ENCODE results near the gene NEK1.

NEK1 gene

GRCh38 chr4:169652535-169652934, 40.2 kb upstream of the NEK1 start:
- H3K9me3 ChIP-seq (ENCODE audit: control insufficient read depth in 2 of 2, low read length in 2 of 2): no peaks in the 10 kb centered on the region
- H3K4me1 ChIP-seq (ENCODE audit: control insufficient read depth, insufficient read depth, low read length): no peaks in the 10 kb centered on the region
- no peak overlapping the region for H3K9ac ChIP-seq (ENCODE audit: low read length in 2 of 2)
- H3K27me3 ChIP-seq (ENCODE audit: control insufficient read depth in 1 of 2, insufficient read depth in 2 of 2, low read length in 2 of 2): no peaks in the 10 kb centered on the region
- no peaks in the 10 kb centered on the region for H3K36me3 ChIP-seq (ENCODE audit: control insufficient read depth in 2 of 2, insufficient read depth in 2 of 2, low read length in 2 of 2)
- H3K4me3 ChIP-seq (ENCODE audit: low read length in 2 of 2): no peak overlapping the region
- no peak overlapping the region for H3K27ac ChIP-seq (ENCODE audit: low read length)

DNA sequence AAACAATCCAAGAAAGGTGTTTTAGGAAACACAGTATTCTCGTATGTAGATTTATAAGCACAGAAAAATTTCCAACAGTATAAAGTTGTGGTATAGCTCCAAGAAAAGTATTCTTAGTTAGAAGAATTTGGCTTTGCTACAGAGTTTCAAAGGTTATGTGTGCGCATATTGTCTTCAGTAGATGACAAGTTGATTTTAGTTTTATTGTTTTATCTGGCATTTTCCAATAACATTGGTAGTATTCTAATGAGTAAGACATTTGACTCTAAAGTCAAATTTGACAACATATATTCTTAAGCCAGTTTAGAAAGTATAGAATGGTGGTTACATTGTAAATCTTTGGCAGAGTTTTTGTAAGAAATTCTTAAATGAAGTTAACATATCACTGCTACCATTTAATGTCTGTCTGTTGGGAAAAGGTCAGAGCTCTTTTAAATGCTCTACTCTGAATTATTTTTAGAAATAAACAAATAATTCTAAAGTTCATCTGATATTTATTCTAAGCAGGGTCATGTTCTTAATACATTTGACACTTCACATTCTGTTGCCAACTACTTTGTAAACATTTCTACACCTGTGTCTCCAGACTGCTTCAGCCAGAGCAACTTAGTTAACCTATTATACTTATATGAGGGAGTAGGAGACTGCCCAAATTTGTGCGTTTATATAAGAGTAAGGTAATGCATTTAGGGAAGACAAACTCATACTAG, 38.0 kb upstream of the NEK1 start:
- no peak overlapping the region for H3K27ac ChIP-seq (ENCODE audit: low read length)
- H3K9ac ChIP-seq (ENCODE audit: low read length in 2 of 2): no peak overlapping the region
- no peaks in the 10 kb centered on the region for H3K4me1 ChIP-seq (ENCODE audit: control insufficient read depth, insufficient read depth, low read length)

GRCh38 chr4:169649545-169650226, 37.3 kb upstream of the NEK1 start:
- H3K4me3 ChIP-seq (ENCODE audit: low read length in 2 of 2): no peak overlapping the region
- no peaks in the 10 kb centered on the region for H3K27me3 ChIP-seq (ENCODE audit: control insufficient read depth in 1 of 2, insufficient read depth in 2 of 2, low read length in 2 of 2)
- H3K4me1 ChIP-seq (ENCODE audit: control insufficient read depth, insufficient read depth, low read length): no peaks in the 10 kb centered on the region
- H3K9me3 ChIP-seq (ENCODE audit: control insufficient read depth in 2 of 2, low read length in 2 of 2): no peaks in the 10 kb centered on the region
- H3K9ac ChIP-seq (ENCODE audit: low read length in 2 of 2): no peak overlapping the region
- no peak overlapping the region for H3K27ac ChIP-seq (ENCODE audit: low read length)
- H3K36me3 ChIP-seq (ENCODE audit: control insufficient read depth in 2 of 2, insufficient read depth in 2 of 2, low read length in 2 of 2): no peaks in the 10 kb centered on the region

More for the DNA sequence above, 38.0 kb upstream of the NEK1 start:
- H3K27me3 ChIP-seq (ENCODE audit: control insufficient read depth in 1 of 2, insufficient read depth in 2 of 2, low read length in 2 of 2): no peaks in the 10 kb centered on the region
- no peaks in the 10 kb centered on the region for H3K36me3 ChIP-seq (ENCODE audit: control insufficient read depth in 2 of 2, insufficient read depth in 2 of 2, low read length in 2 of 2)
- H3K9me3 ChIP-seq (ENCODE audit: control insufficient read depth in 2 of 2, low read length in 2 of 2): no peaks in the 10 kb centered on the region
- H3K4me3 ChIP-seq (ENCODE audit: low read length in 2 of 2): no peak overlapping the region

GRCh38 chr4:169645627-169646026, 33.2 kb upstream of the NEK1 start:
- H3K9me3 ChIP-seq (ENCODE audit: control insufficient read depth in 2 of 2, low read length in 2 of 2): no peaks in the 10 kb centered on the region
- no peak overlapping the region for H3K9ac ChIP-seq (ENCODE audit: low read length in 2 of 2)
- H3K4me1 ChIP-seq (ENCODE audit: control insufficient read depth, insufficient read depth, low read length): no peaks in the 10 kb centered on the region
- no peak overlapping the region for H3K4me3 ChIP-seq (ENCODE audit: low read length in 2 of 2)
- no peaks in the 10 kb centered on the region for H3K27me3 ChIP-seq (ENCODE audit: control insufficient read depth in 1 of 2, insufficient read depth in 2 of 2, low read length in 2 of 2)
- no peak overlapping the region for H3K27ac ChIP-seq (ENCODE audit: low read length)
- no peaks in the 10 kb centered on the region for H3K36me3 ChIP-seq (ENCODE audit: control insufficient read depth in 2 of 2, insufficient read depth in 2 of 2, low read length in 2 of 2)

GRCh38 chr4:169644802-169645201, 32.4 kb upstream of the NEK1 start:
- H3K4me3 ChIP-seq (ENCODE audit: low read length in 2 of 2): no peak overlapping the region
- H3K27me3 ChIP-seq (ENCODE audit: control insufficient read depth in 1 of 2, insufficient read depth in 2 of 2, low read length in 2 of 2): no peaks in the 10 kb centered on the region
- no peak overlapping the region for H3K9ac ChIP-seq (ENCODE audit: low read length in 2 of 2)
- H3K4me1 ChIP-seq (ENCODE audit: control insufficient read depth, insufficient read depth, low read length): no peaks in the 10 kb centered on the region
- no peaks in the 10 kb centered on the region for H3K9me3 ChIP-seq (ENCODE audit: control insufficient read depth in 2 of 2, low read length in 2 of 2)
- H3K36me3 ChIP-seq (ENCODE audit: control insufficient read depth in 2 of 2, insufficient read depth in 2 of 2, low read length in 2 of 2): no peaks in the 10 kb centered on the region
- no peak overlapping the region for H3K27ac ChIP-seq (ENCODE audit: low read length)

GRCh38 chr4:169640261-169640870, 28.0 kb upstream of the NEK1 start:
- Histone ChIP-seq H3K4me3 (ENCODE audit: low read length in 2 of 2) (no peak overlapping the region), H3K27me3 (ENCODE audit: control insufficient read depth in 1 of 2, insufficient read depth in 2 of 2, low read length in 2 of 2) (no peaks in the 10 kb centered on the region), H3K9ac (ENCODE audit: low read length in 2 of 2) (no peak overlapping the region), H3K27ac (ENCODE audit: low read length) (no peak overlapping the region), H3K36me3 (ENCODE audit: control insufficient read depth in 2 of 2, insufficient read depth in 2 of 2, low read length in 2 of 2) (peaks cover 0 to 3% of the 10 kb centered on the region in 2 donors), H3K9me3 (ENCODE audit: control insufficient read depth in 2 of 2, low read length in 2 of 2) (no peaks in the 10 kb centered on the region), H3K4me1 (ENCODE audit: control insufficient read depth, insufficient read depth, low read length) (no peaks in the 10 kb centered on the region)

DNA sequence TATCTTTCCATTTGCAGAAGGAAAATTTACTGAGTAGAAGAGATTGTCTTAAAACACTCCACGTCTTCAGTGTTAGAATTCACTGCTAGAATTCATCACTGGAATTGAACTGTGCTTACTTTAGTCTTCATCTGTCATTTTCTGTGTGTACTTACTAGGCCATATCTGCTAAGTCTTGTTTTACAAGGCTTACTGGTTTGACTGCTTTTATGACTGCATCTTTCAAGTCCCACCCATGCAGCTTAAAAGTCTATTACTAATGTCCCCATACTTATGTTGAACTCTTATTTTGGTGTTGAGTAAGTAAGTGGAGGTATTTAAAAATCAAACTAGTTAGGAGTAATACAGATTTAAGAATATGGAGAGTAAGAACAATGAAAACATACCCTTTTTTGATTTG, 22.6 kb upstream of the NEK1 start:
- Histone ChIP-seq H3K4me3 (ENCODE audit: low read length in 2 of 2) (no peak overlapping the region), H3K4me1 (ENCODE audit: control insufficient read depth, insufficient read depth, low read length) (no peaks in the 10 kb centered on the region), H3K36me3 (ENCODE audit: control insufficient read depth in 2 of 2, insufficient read depth in 2 of 2, low read length in 2 of 2) (peaks cover 0 to 3% of the 10 kb centered on the region in 2 donors), H3K9me3 (ENCODE audit: control insufficient read depth in 2 of 2, low read length in 2 of 2) (no peaks in the 10 kb centered on the region), H3K9ac (ENCODE audit: low read length in 2 of 2) (no peak overlapping the region), H3K27me3 (ENCODE audit: control insufficient read depth in 1 of 2, insufficient read depth in 2 of 2, low read length in 2 of 2) (no peaks in the 10 kb centered on the region), H3K27ac (ENCODE audit: low read length) (no peak overlapping the region)

- Histone ChIP-seq H3K27ac (ENCODE audit: low read length) (no peak overlapping the region), H3K27me3 (ENCODE audit: control insufficient read depth in 1 of 2, insufficient read depth in 2 of 2, low read length in 2 of 2) (no peaks in the 10 kb centered on the region), H3K9me3 (ENCODE audit: control insufficient read depth in 2 of 2, low read length in 2 of 2) (no peaks in the 10 kb centered on the region), H3K36me3 (ENCODE audit: control insufficient read depth in 2 of 2, insufficient read depth in 2 of 2, low read length in 2 of 2) (no peaks in the 10 kb centered on the region), H3K4me3 (ENCODE audit: low read length in 2 of 2) (no peak overlapping the region), H3K9ac (ENCODE audit: low read length in 2 of 2) (no peak overlapping the region), H3K4me1 (ENCODE audit: control insufficient read depth, insufficient read depth, low read length) (no peaks in the 10 kb centered on the region)
These were observed 20.5 kb upstream of the NEK1 start for GRCh38 chr4:169632896-169633295.

GRCh38 chr4:169630069-169630468, 17.7 kb upstream of the NEK1 start:
- no peak overlapping the region for H3K4me3 ChIP-seq (ENCODE audit: low read length in 2 of 2)
- H3K27me3 ChIP-seq (ENCODE audit: control insufficient read depth in 1 of 2, insufficient read depth in 2 of 2, low read length in 2 of 2): no peaks in the 10 kb centered on the region
- H3K9ac ChIP-seq (ENCODE audit: low read length in 2 of 2): no peak overlapping the region
- H3K27ac ChIP-seq (ENCODE audit: low read length): no peak overlapping the region
- no peaks in the 10 kb centered on the region for H3K36me3 ChIP-seq (ENCODE audit: control insufficient read depth in 2 of 2, insufficient read depth in 2 of 2, low read length in 2 of 2)
- no peaks in the 10 kb centered on the region for H3K4me1 ChIP-seq (ENCODE audit: control insufficient read depth, insufficient read depth, low read length)
- H3K9me3 ChIP-seq (ENCODE audit: control insufficient read depth in 2 of 2, low read length in 2 of 2): no peaks in the 10 kb centered on the region

- no peaks in the 10 kb centered on the region for H3K9me3 ChIP-seq (ENCODE audit: control insufficient read depth in 2 of 2, low read length in 2 of 2)
- no peaks in the 10 kb centered on the region for H3K36me3 ChIP-seq (ENCODE audit: control insufficient read depth in 2 of 2, insufficient read depth in 2 of 2, low read length in 2 of 2)
- H3K27ac ChIP-seq (ENCODE audit: low read length): no peak overlapping the region
- no peaks in the 10 kb centered on the region for H3K27me3 ChIP-seq (ENCODE audit: control insufficient read depth in 1 of 2, insufficient read depth in 2 of 2, low read length in 2 of 2)
- no peak overlapping the region for H3K9ac ChIP-seq (ENCODE audit: low read length in 2 of 2)
- no peaks in the 10 kb centered on the region for H3K4me1 ChIP-seq (ENCODE audit: control insufficient read depth, insufficient read depth, low read length)
- H3K4me3 ChIP-seq (ENCODE audit: low read length in 2 of 2): no peak overlapping the region
These were observed 16.2 kb upstream of the NEK1 start for GRCh38 chr4:169628579-169628978.

GRCh38 chr4:169627307-169627706, 14.9 kb upstream of the NEK1 start:
- no peak overlapping the region for H3K4me3 ChIP-seq (ENCODE audit: low read length in 2 of 2)
- H3K9me3 ChIP-seq (ENCODE audit: control insufficient read depth in 2 of 2, low read length in 2 of 2): no peaks in the 10 kb centered on the region
- no peaks in the 10 kb centered on the region for H3K36me3 ChIP-seq (ENCODE audit: control insufficient read depth in 2 of 2, insufficient read depth in 2 of 2, low read length in 2 of 2)
- H3K4me1 ChIP-seq (ENCODE audit: control insufficient read depth, insufficient read depth, low read length): no peaks in the 10 kb centered on the region
- H3K9ac ChIP-seq (ENCODE audit: low read length in 2 of 2): no peak overlapping the region
- no peak overlapping the region for H3K27ac ChIP-seq (ENCODE audit: low read length)
- H3K27me3 ChIP-seq (ENCODE audit: control insufficient read depth in 1 of 2, insufficient read depth in 2 of 2, low read length in 2 of 2): no peaks in the 10 kb centered on the region

All from stomach smooth muscle (tissue), 2 donors.